Thyroid gland (tissue), 4 donors: ENCODE measurements around the gene PLEKHM2.

Source experiments
- CTCF ChIP-seq, 6 experiments: fragments of 200-600 bp in 3 of 6; fragments of 450-650 bp in 3 of 6; sonication (generic) in 3 of 6; IDR thresholded peaks; one replicate each; pipeline ENCODE4 v1.5.1; 2016 to 2019; ENCODE audit warnings: antibody characterized with exemption in 6 of 6, mild to moderate bottlenecking in 2 of 6, inconsistent platforms in 1 of 6, moderate library complexity in 1 of 6
- POLR2A ChIP-seq, 2 donors: fragments of 450-650 bp; IDR thresholded peaks; one replicate each; pipeline ENCODE4 v1.6.1; 2017; ENCODE audit warnings: antibody characterized with exemption in 2 of 2, mild to moderate bottlenecking in 2 of 2, moderate library complexity in 1 of 2

GRCh38 chr1:15771836-15772515 lies 87.9 kb downstream of the PLEKHM2 start:
- TF ChIP-seq CTCF (IDR thresholded peaks at IDR 0.05): no peak
- TF ChIP-seq POLR2A (IDR thresholded peaks at IDR 0.05): no peak
